Measurements from ENCODE around the gene ZNF438. TPM values are rescaled to one million over a fixed set of nuclear protein-coding genes. Genes with fewer than 3 reads are reported as not detected.

ZNF438 gene
- total and polyA plus RNA-seq, 2 of the 4 experiments (the other 2 are of a cell fraction): 1.8 to 2.9 TPM

DNA sequence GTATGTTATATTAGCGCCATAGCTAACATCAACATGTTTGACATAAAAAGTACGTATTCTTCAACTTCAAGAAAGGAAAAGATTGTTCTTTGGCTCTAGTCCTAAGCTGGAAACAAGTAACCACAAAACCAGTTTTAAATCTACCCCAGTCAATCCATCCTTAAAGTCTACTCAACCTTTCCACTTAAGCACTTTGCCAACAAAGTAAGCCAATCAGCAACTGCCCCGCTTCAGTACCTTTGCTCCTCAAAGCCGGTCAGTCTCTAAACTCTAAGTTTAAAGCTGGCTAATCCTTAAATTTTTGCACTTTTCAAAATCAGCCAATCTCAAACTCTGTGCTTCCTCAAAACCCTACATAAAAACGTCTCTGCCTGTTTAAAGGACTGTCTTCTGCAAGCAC, 8.1 kb downstream of the ZNF438 start:
- Histone ChIP-seq H3K27ac (ENCODE audit: insufficient read depth, low read length) (no peak overlapping the region), H3K9ac (ENCODE audit: low read depth, low read length) (no peak overlapping the region), H2AFZ (replicated peaks; ENCODE audit: low read length, poor library complexity) (no peak overlapping the region), H4K8ac (ENCODE audit: low read depth in 2 of 2, low read length in 2 of 2) (no peak overlapping the region), H2AK5ac (ENCODE audit: low read depth, low read length) (no peak overlapping the region), H3K9me3 (ENCODE audit: control insufficient read depth, insufficient read depth, low read length) (no peaks in the 10 kb centered on the region), H2BK20ac (ENCODE audit: low read depth, low read length) (no peak overlapping the region), H4K91ac (ENCODE audit: insufficient read depth, low read depth, low read length) (no peak overlapping the region), H4K5ac (ENCODE audit: low read depth, low read length) (no peak overlapping the region), H3K18ac (ENCODE audit: low read depth, low read length) (no peak overlapping the region; the same call in 1 of the 2 replicates), H2AK9ac (replicated peaks; ENCODE audit: low read depth, low read length, poor library complexity) (no peak overlapping the region), H3K36me3 (ENCODE audit: control insufficient read depth, insufficient read depth, low read length) (no peaks in the 10 kb centered on the region), H3K56ac (ENCODE audit: extremely low read depth, insufficient read depth, low read length) (no peak overlapping the region), H3K79me1 (ENCODE audit: low read depth in 1 of 2, low read length in 2 of 2) (peaks cover 16 to 30% of the 10 kb centered on the region in 2 experiments), H3K23ac (ENCODE audit: low read depth, low read length) (no peak overlapping the region), H3K14ac (replicated peaks; ENCODE audit: low read depth, low read length) (no peak overlapping the region), H3K4me2 (ENCODE audit: low read depth, low read length) (no peak overlapping the region), H4K20me1 (ENCODE audit: insufficient read depth, low read length) (no peaks in the 10 kb centered on the region), H3K27me3 (ENCODE audit: control insufficient read depth, insufficient read depth, low read length) (no peaks in the 10 kb centered on the region), H3K9me1 (ENCODE audit: insufficient read depth, low read length) (no peaks in the 10 kb centered on the region), H3K4me3 (ENCODE audit: insufficient read depth, low read depth, low read length) (no peak overlapping the region), H2BK15ac (ENCODE audit: low read depth, low read length) (no peak overlapping the region), H3K4me1 (ENCODE audit: control insufficient read depth, insufficient read depth, low read length) (no peaks in the 10 kb centered on the region), H2BK5ac (ENCODE audit: low read depth, low read length, poor library complexity, severe bottlenecking) (no peak overlapping the region), H3K4ac (ENCODE audit: low read depth, low read length) (no peak overlapping the region), H2BK120ac (ENCODE audit: low read depth, low read length) (no peak overlapping the region)
- intact Hi-C loops (cut with micrococcal nuclease) (no loop called here), in situ Hi-C loops (cut with MboI; ENCODE audit: low sequenced_read_pairs) (no loop called here), dilution Hi-C loops (cut with HindIII; ENCODE audit: low sequenced_read_pairs, unreplicated experiment) (no loop called here)
- ChIA-PET POLR2A (ENCODE audit: unreplicated experiment) (no interaction called here), CTCF (no interaction called here)
- TF ChIP-seq CHD1 (IDR thresholded peaks at IDR 0.05; ENCODE audit: low read depth, low read length): no peak
- no TSS peak for BruUV-seq (replicated peaks)
- DNase-seq (no peak), ATAC-seq (ENCODE audit: low read depth) (no peak)
- WGBS, 2 experiments (ENCODE audit: extremely low coverage in 2 of 2, insufficient read length in 1 of 2): 88% methylated on average over 2 of the region's 5 CpGs; no CpG with 5 or more reads in 1 of the 2 experiments
